Endothelial cell of umbilical vein (primary cell): ENCODE data around the gene HHIPL2. TPM values are rescaled to one million over a fixed set of nuclear protein-coding genes. Genes with fewer than 3 reads are reported as not detected.

Experiments used
- BruUV-seq: library from RNA; stranded (reverse); fragments of 400-500 nt; replicated peaks from 2 replicates; lab custom pipeline; 2021; lab: Mats Ljungman, UMichigan
- CTCF ChIA-PET: fragments of 300-600, 350-600 bp; sonication (Branson Sonifier 250); formaldehyde crosslinking; loops from one replicate; lab custom pipeline; 2021; ENCODE audit warnings: antibody characterized with exemption, inconsistent platforms; lab: Charles Lee
- POLR2A ChIA-PET: fragments of 300-600, 350-600 bp; sonication (Branson Sonifier 250); formaldehyde crosslinking; loops from one replicate; lab custom pipeline; 2021; ENCODE audit warnings: antibody characterized with exemption, inconsistent platforms; lab: Charles Lee
- DNase-seq: peaks from one replicate; pipeline ENCODE4 v3.0.0-alpha.2; 2011; ENCODE audit warnings: low read depth, low spot score
- FAIRE-seq: peaks from 2 replicates; lab custom pipeline; 2011; peaks lifted over from hg19 to GRCh38; lab: Jason Lieb, UNC
- H2AFZ ChIP-seq: 2 replicates; pipeline ENCODE4 v1.6.0; 2012; ENCODE audit warnings: low read depth, low read length, control low read depth, inconsistent platforms
- H3K27ac ChIP-seq: 2 replicates; pipeline ENCODE4 v1.5.1; 2011; ENCODE audit warnings: low read depth, mild to moderate bottlenecking, control low read depth, low read length, moderate library complexity; ENCODE audit not compliant: insufficient read depth
- H3K27me3 ChIP-seq, 2 experiments: 2 replicates each; pipeline versions ENCODE4 v1.6.0 to v1.6.1; 2011; ENCODE audit warnings: low read length in 2 of 2, mixed read lengths in 1 of 2; ENCODE audit not compliant: control insufficient read depth in 2 of 2, insufficient read depth in 2 of 2
- H3K36me3 ChIP-seq, 2 experiments: 2 replicates in 1 of 2; 3 replicates in 1 of 2; pipeline ENCODE4 v1.5.1; 2011; ENCODE audit warnings: low read length in 2 of 2, mild to moderate bottlenecking in 1 of 2, moderate library complexity in 1 of 2; ENCODE audit not compliant: control insufficient read depth in 2 of 2, insufficient read depth in 2 of 2; ENCODE audit errors: extremely low read depth in 1 of 2
- H3K4me1 ChIP-seq: 3 replicates; pipeline ENCODE4 v1.5.1; 2011; ENCODE audit warnings: mild to moderate bottlenecking, low read length; ENCODE audit not compliant: control insufficient read depth, insufficient read depth; ENCODE audit errors: extremely low read depth
- H3K4me2 ChIP-seq: 2 replicates; pipeline ENCODE4 v1.6.1; 2011; ENCODE audit warnings: low read length, control low read depth, mixed read lengths; ENCODE audit not compliant: insufficient read depth
- H3K4me3 ChIP-seq, 3 experiments: fragments of 200-600 bp in 1 of 3; sonication (generic), shearing (Covaris generic) in 1 of 3; replicated peaks in 1 of 3; 2 replicates each; pipeline ENCODE4 v1.5.1; 2011 to 2016; ENCODE audit warnings: control low read depth in 3 of 3, low read length in 3 of 3, mild to moderate bottlenecking in 2 of 3, inconsistent platforms in 1 of 3, low read depth in 1 of 3, moderate library complexity in 1 of 3; ENCODE audit not compliant: insufficient read depth in 1 of 3
- H3K79me2 ChIP-seq: 2 replicates; pipeline ENCODE4 v1.6.0; 2012; ENCODE audit warnings: low read length, inconsistent platforms; ENCODE audit not compliant: control insufficient read depth, insufficient read depth
- H3K9ac ChIP-seq: replicated peaks from 2 replicates; pipeline ENCODE3; 2011; ENCODE audit warnings: low read length, control low read depth; ENCODE audit not compliant: insufficient read depth; ENCODE audit errors: extremely low read depth
- H3K9me1 ChIP-seq: replicated peaks from 3 replicates; pipeline ENCODE4 v1.6.0; 2011; ENCODE audit warnings: mild to moderate bottlenecking, low read length; ENCODE audit not compliant: control insufficient read depth, insufficient read depth; ENCODE audit errors: extremely low read depth
- H3K9me3 ChIP-seq: replicated peaks from 2 replicates; pipeline ENCODE4 v1.5.1; 2012; ENCODE audit warnings: low read length, inconsistent platforms; ENCODE audit not compliant: control insufficient read depth, insufficient read depth
- H4K20me1 ChIP-seq: replicated peaks from 2 replicates; pipeline ENCODE3; 2011; ENCODE audit warnings: mild to moderate bottlenecking, low read length; ENCODE audit not compliant: control insufficient read depth, insufficient read depth; ENCODE audit errors: extremely low read depth
- GATA2 ChIP-seq: IDR thresholded peaks from 2 replicates; pipeline ENCODE4 v1.7.0; 2011; ENCODE audit warnings: low read depth, mild to moderate bottlenecking, moderate library complexity, mixed read lengths, low read length; ENCODE audit not compliant: insufficient read length, insufficient read depth
- JUN ChIP-seq: IDR thresholded peaks from 2 replicates; pipeline ENCODE4 v1.6.1; 2011; ENCODE audit warnings: borderline replicate concordance, low read depth; ENCODE audit not compliant: insufficient read length, insufficient read depth
- dilution Hi-C: fragments of 300-500 bp; cut with MboI; formaldehyde crosslinking; loops from one replicate; pipeline ENCODE4 v1.15.0; 2019; ENCODE audit warnings: low sequenced_read_pairs; ENCODE audit not compliant: extremely low pct_ligation_motif_present
- intact Hi-C: fragments of 100-400 bp; cut with micrococcal nuclease; formaldehyde crosslinking; loops from one replicate; pipeline ENCODE4 v1.10.0; 2022
- polyA plus RNA-seq, 4 experiments: library from polyadenylated mRNA; depleted of rRNA in 3 of 4; stranded (reverse) in 3 of 4; unstranded in 1 of 4; fragments of >200 nt; gene quantifications; 2 replicates each; pipeline versions ENCODE4 v1.2.1 to v1.2.3, GENCODE V29; 2011 to 2012; ENCODE audit warnings: missing spikeins in 1 of 4
- total RNA-seq: library from RNA; stranded (reverse); gene quantifications from 2 replicates; pipeline ENCODE4 v1.2.3, GENCODE V29; 2021
- TF ChIP-seq, protein P1 (sequence below), 2 donors: IDR thresholded peaks; 1 replicate in 1 of 2; 2 replicates in 1 of 2; pipeline ENCODE4 v1.5.1; 2011; ENCODE audit warnings: low read length in 2 of 2, mild to moderate bottlenecking in 2 of 2, moderate library complexity in 2 of 2, control low read depth in 1 of 2, inconsistent platforms in 1 of 2, low read depth in 1 of 2; ENCODE audit not compliant: insufficient read depth in 1 of 2; ENCODE audit errors: extremely low read depth in 1 of 2

Gene HHIPL2
- total and polyA plus RNA-seq, 2 donors (not counting 3 experiments of a cell fraction or from before 2014, with no cell fraction given), result 0.03 TPM; not detected in 1

- H3K4me3 ChIP-seq, result no peak overlapping the region
- TF ChIP-seq, protein P1, sequence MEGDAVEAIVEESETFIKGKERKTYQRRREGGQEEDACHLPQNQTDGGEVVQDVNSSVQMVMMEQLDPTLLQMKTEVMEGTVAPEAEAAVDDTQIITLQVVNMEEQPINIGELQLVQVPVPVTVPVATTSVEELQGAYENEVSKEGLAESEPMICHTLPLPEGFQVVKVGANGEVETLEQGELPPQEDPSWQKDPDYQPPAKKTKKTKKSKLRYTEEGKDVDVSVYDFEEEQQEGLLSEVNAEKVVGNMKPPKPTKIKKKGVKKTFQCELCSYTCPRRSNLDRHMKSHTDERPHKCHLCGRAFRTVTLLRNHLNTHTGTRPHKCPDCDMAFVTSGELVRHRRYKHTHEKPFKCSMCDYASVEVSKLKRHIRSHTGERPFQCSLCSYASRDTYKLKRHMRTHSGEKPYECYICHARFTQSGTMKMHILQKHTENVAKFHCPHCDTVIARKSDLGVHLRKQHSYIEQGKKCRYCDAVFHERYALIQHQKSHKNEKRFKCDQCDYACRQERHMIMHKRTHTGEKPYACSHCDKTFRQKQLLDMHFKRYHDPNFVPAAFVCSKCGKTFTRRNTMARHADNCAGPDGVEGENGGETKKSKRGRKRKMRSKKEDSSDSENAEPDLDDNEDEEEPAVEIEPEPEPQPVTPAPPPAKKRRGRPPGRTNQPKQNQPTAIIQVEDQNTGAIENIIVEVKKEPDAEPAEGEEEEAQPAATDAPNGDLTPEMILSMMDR (IDR thresholded peaks at IDR 0.05; ENCODE audit: extremely low read depth in 1 of 2, insufficient read depth in 1 of 2, low read depth in 1 of 2, low read length in 2 of 2), result no peak
- no peak for TF ChIP-seq JUN
- no peak for TF ChIP-seq GATA2
- no peaks in the 10 kb centered on the region for H4K20me1 ChIP-seq
- no peaks in the 10 kb centered on the region for H3K9me1 ChIP-seq
- dilution Hi-C loops (no loop called here), intact Hi-C loops (no loop called here)
- H3K9ac ChIP-seq, result no peak overlapping the region
- no peak for DNase-seq
- no peak overlapping the region for H3K4me2 ChIP-seq
- FAIRE-seq, result no peak
- H3K36me3 ChIP-seq, result no peaks in the 10 kb centered on the region
- peak overlapping the region; percentile 48 for H2AFZ ChIP-seq
- ChIA-PET CTCF (interaction anchor here (1.2 to 1.6 kb wide), 2 partner anchors 8 to 127 kb away, joined by 3 to 4 read pairs; no protein-coding TSS in a partner anchor), POLR2A (no interaction called here)
- no peaks in the 10 kb centered on the region for H3K79me2 ChIP-seq
- BruUV-seq, result no TSS peak
- no peaks in the 10 kb centered on the region for H3K27me3 ChIP-seq
- peaks cover 11% of the 10 kb centered on the region for H3K4me1 ChIP-seq
- no peaks in the 10 kb centered on the region for H3K9me3 ChIP-seq
- H3K27ac ChIP-seq, result no peak overlapping the region
Observed at GRCh38 chr1:222592171-222592570, 44.3 kb upstream of the HHIPL2 start.
